HEK293T (cell line): Measurements from ENCODE around the gene MYO5C.

Experiments
- CTCF ChIA-PET: fragments of 350-600 bp; formaldehyde crosslinking; extraction: SDS; loops from one replicate; lab custom pipeline; 2021; ENCODE audit warnings: antibody characterized with exemption, inconsistent platforms; lab: Yijun Ruan, JAX
- POLR2A ChIA-PET: fragments of 350-600 bp; formaldehyde crosslinking; extraction: SDS; loops from one replicate; lab custom pipeline; 2020; ENCODE audit warnings: antibody characterized with exemption, inconsistent platforms; lab: Yijun Ruan, JAX
- DNase-seq: peaks from one replicate; pipeline ENCODE4 v3.0.0; 2012; ENCODE audit warnings: mixed read lengths; ENCODE audit errors: extremely low spot score
- ARNT ChIP-seq: fragments of 450-650 bp; IDR thresholded peaks from 2 replicates; pipeline ENCODE4 v1.6.1; 2017; ENCODE audit warnings: mild to moderate bottlenecking
- BHLHE40 ChIP-seq: fragments of 450-650 bp; IDR thresholded peaks from 2 replicates; pipeline ENCODE4 v1.6.1; 2016; ENCODE audit warnings: mild to moderate bottlenecking, moderate library complexity, borderline replicate concordance
- CTBP1 ChIP-seq: fragments of 450-650 bp; IDR thresholded peaks from 2 replicates; pipeline ENCODE4 v1.6.1; 2016; ENCODE audit warnings: borderline replicate concordance
- ELF4 ChIP-seq: fragments of 450-650 bp; IDR thresholded peaks from 2 replicates; pipeline ENCODE4 v1.6.1; 2017; ENCODE audit warnings: antibody characterized with exemption
- FOXA1 ChIP-seq: fragments of 450-650 bp; IDR thresholded peaks from 2 replicates; pipeline ENCODE4 v1.6.1; 2016; ENCODE audit warnings: mild to moderate bottlenecking
- FOXK2 ChIP-seq: fragments of 450-650 bp; IDR thresholded peaks from 2 replicates; pipeline ENCODE4 v1.6.1; 2016; ENCODE audit warnings: mild to moderate bottlenecking
- FOXM1 ChIP-seq: fragments of 450-650 bp; IDR thresholded peaks from 2 replicates; pipeline ENCODE4 v1.6.1; 2017; ENCODE audit warnings: mild to moderate bottlenecking, borderline replicate concordance
- HDGF ChIP-seq: fragments of 450-650 bp; IDR thresholded peaks from 2 replicates; pipeline ENCODE4 v1.6.1; 2017; ENCODE audit warnings: antibody characterized with exemption, borderline replicate concordance
- L3MBTL2 ChIP-seq: fragments of 450-650 bp; conservative IDR thresholded peaks from 2 replicates; pipeline ENCODE4 v1.6.1; 2016; ENCODE audit warnings: mild to moderate bottlenecking
- LEF1 ChIP-seq: fragments of 450-650 bp; IDR thresholded peaks from 2 replicates; pipeline ENCODE4 v1.6.1; 2017; ENCODE audit warnings: mild to moderate bottlenecking, borderline replicate concordance
- NFRKB ChIP-seq: fragments of 450-650 bp; IDR thresholded peaks from 2 replicates; pipeline ENCODE4 v1.6.1; 2016; ENCODE audit warnings: mild to moderate bottlenecking, moderate library complexity
- SP1 ChIP-seq: fragments of 450-650 bp; IDR thresholded peaks from 2 replicates; pipeline ENCODE4 v1.6.1; 2017
- SUZ12 ChIP-seq: fragments of 450-650 bp; IDR thresholded peaks from 2 replicates; pipeline ENCODE4 v1.6.1; 2016; ENCODE audit warnings: mild to moderate bottlenecking
- TARDBP ChIP-seq: fragments of 450-650 bp; IDR thresholded peaks from 2 replicates; pipeline ENCODE4 v1.6.1; 2016
- ZNF384 ChIP-seq: fragments of 450-650 bp; IDR thresholded peaks from 2 replicates; pipeline ENCODE4 v1.6.1; 2016
- TF ChIP-seq, protein P1 (sequence below): fragments of 450-650 bp; IDR thresholded peaks from 2 replicates; pipeline ENCODE4 v1.6.1; 2016

MYO5C gene

GRCh38 chr15:52186651-52187486 is 108.7 kb downstream of the MYO5C start:
- CTCF ChIA-PET: interaction anchor here (0.6 kb wide), 1 partner anchor 211 kb away, joined by 3 read pairs; no protein-coding TSS in a partner anchor
- POLR2A ChIA-PET: interaction anchor here (2.9 kb wide), 1 partner anchor 8 kb away, joined by 8 read pairs; no protein-coding TSS in a partner anchor

DNA sequence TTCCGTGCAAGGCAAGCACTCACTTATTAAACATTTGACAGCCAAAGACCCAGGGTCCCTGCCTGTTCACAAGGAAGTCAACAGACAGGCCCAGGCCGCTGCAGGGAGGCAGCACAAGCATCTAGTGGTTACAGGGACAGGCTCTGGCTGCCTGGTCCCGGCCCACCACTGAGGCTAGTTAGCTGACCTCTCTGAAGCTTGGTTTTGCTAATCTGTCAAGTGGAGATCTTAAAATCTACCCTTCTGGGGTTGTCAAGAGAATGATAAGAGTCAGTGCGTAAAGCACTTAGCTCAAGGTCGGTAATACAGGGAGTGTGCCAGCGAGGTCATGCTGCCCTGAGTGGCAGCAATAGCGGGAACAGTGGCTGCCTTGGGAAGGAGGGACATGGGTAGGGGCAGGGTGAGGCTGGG is 110.4 kb downstream of the MYO5C start:
- ChIA-PET CTCF (interaction anchor here (2.0 to 2.1 kb wide), 2 partner anchors 23 to 32 kb away, joined by 5 to 10 read pairs; no protein-coding TSS in a partner anchor), POLR2A (no interaction called here)
- TF ChIP-seq TARDBP: no peak
- no peak for TF ChIP-seq FOXK2
- TF ChIP-seq CTBP1: no peak
- no peak for TF ChIP-seq ZNF384
- TF ChIP-seq SUZ12: no peak
- TF ChIP-seq SP1: no peak
- TF ChIP-seq NFRKB: no peak
- TF ChIP-seq BHLHE40: no peak
- TF ChIP-seq ELF4: no peak
- no peak for TF ChIP-seq FOXA1
- no peak for TF ChIP-seq FOXM1
- no peak for TF ChIP-seq LEF1
- TF ChIP-seq, protein P1, sequence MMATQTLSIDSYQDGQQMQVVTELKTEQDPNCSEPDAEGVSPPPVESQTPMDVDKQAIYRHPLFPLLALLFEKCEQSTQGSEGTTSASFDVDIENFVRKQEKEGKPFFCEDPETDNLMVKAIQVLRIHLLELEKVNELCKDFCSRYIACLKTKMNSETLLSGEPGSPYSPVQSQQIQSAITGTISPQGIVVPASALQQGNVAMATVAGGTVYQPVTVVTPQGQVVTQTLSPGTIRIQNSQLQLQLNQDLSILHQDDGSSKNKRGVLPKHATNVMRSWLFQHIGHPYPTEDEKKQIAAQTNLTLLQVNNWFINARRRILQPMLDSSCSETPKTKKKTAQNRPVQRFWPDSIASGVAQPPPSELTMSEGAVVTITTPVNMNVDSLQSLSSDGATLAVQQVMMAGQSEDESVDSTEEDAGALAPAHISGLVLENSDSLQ: no peak
- no peak for DNase-seq

More at GRCh38 chr15:52186651-52187486, 108.7 kb downstream of the MYO5C start:
- DNase-seq: no peak
- TF ChIP-seq HDGF (no peak), NFRKB (no peak), FOXA1 (no peak), L3MBTL2 (no peak), SP1 (no peak), CTBP1 (no peak), ZNF384 (no peak), BHLHE40 (no peak), FOXK2 (no peak), SUZ12 (no peak), ARNT (no peak), FOXM1 (no peak), TARDBP (no peak), ELF4 (no peak), LEF1 (no peak)
- TF ChIP-seq, protein P1: no peak

DNA sequence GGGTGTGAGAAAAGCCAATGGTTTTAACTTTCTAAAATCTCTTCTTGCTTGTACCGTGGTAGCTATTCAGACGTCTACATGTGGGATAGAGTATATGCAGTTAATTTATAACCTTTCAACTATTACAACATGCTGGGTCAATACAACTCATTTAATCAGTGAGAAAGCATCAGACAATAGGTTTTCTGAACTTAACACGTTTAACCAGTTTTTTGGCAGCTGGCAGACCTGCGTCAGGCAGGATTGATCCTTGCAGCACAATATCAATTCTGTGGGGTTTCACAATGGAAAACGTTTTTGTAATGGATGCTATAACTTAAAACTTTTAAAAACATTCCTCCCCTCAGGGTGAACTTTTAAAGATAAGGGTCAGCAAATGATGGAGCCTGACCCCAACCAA is 110.9 kb downstream of the MYO5C start:
- ChIA-PET POLR2A (no interaction called here), CTCF (interaction anchor here (0.7 to 2.1 kb wide), 5 partner anchors 11 to 43 kb away, joined by 4 to 10 read pairs (median 5); no protein-coding TSS in a partner anchor)
- DNase-seq: no peak
- TF ChIP-seq FOXK2 (no peak), SP1 (no peak), ELF4 (no peak), TARDBP (no peak)

GRCh38 chr15:52183562-52184173 is 111.9 kb downstream of the MYO5C start:
- no peak for DNase-seq
- ChIA-PET CTCF (interaction anchor here (0.7 to 2.1 kb wide), 5 partner anchors 10 to 44 kb away, joined by 4 to 10 read pairs (median 5); no protein-coding TSS in a partner anchor), POLR2A (interaction anchor here (0.6 kb wide), 1 partner anchor 9 kb away, joined by 3 read pairs; no protein-coding TSS in a partner anchor)
- TF ChIP-seq NFRKB (no peak), L3MBTL2 (no peak), ELF4 (no peak), SUZ12 (no peak), FOXA1 (no peak), CTBP1 (no peak), LEF1 (no peak), SP1 (no peak), ARNT (no peak), FOXM1 (no peak), TARDBP (no peak), FOXK2 (no peak), HDGF (no peak), ZNF384 (no peak), BHLHE40 (no peak)
- TF ChIP-seq, protein P1: no peak

DNA sequence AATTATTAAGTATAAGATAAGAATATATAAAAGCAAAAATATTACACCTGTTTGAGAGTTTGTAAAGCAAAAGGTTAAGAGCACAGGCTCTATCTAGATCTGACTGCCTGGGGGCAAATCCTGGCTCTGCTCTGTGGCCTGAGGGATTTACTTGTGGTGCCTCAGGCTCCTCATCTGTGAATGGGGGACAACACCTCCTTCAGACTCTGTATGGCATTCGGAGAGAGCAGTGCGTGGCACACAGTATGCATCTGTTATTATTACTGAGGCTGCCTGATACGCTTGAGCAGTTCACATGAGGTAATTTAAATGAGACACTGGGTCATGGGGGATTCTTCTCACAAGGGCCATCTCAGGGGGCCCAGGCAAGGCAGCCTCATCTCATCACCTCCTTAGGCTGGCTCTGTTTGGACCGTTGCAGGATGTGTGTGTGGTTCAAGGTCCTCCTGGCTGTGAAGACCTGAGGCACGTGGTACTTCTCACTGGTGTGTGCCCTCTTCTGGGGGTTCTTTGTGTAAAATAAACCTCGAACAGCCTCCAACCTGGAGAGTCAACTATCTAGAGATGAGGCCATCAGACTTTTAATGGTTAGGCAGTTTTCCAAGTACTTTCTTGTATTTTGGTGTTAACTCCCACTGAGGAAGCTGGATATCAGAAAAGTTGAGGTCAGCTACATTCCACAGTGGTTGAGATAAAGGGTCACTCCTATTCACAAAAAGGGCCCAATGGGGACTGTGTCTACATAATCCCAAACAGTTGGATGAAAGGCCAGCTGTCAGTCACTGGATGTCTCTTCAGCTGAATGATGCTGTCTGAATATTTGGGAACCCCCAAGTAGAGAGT is 113.4 kb downstream of the MYO5C start:
- POLR2A ChIA-PET: interaction anchor here (0.6 kb wide), 1 partner anchor 597 kb away, joined by 3 read pairs; no protein-coding TSS in a partner anchor
- TF ChIP-seq SP1 (no peak), CTBP1 (no peak), FOXA1 (no peak), L3MBTL2 (no peak), FOXK2 (no peak), ELF4 (no peak), FOXM1 (no peak), ZNF384 (no peak), NFRKB (no peak), TARDBP (no peak), ARNT (no peak), SUZ12 (no peak), LEF1 (no peak), BHLHE40 (no peak)
- TF ChIP-seq, protein P1: no peak
- no peak for DNase-seq

More for the DNA sequence above, 113.4 kb downstream of the MYO5C start:
- CTCF ChIA-PET: no interaction called here
